ENCODE data around the gene C3orf38. TPM values are rescaled to one million over a fixed set of nuclear protein-coding genes. Genes with fewer than 3 reads are reported as not detected.

Gene C3orf38
- total RNA-seq, 1 donor from 2014 or later: 40.3 TPM

- Mint-ChIP-seq H3K27me3 (no peaks in the 10 kb centered on the region), H3K9me3 (no peaks in the 10 kb centered on the region), H3K4me3 (no peak overlapping the region), H3K4me1 (no peaks in the 10 kb centered on the region), H3K27ac (no peak overlapping the region), H3K36me3 (ENCODE audit: low read depth) (peaks cover 47% of the 10 kb centered on the region)
- intact Hi-C loops (cut with micrococcal nuclease): loop anchor here (2.0 kb wide), 1 partner anchor 17 kb away; the partner anchor contains the start of gene C3orf38
- DNase-seq (no peak), ATAC-seq (ENCODE audit: low read depth) (no peak)
- TF ChIP-seq CTCF (IDR thresholded peaks at IDR 0.05): no peak
- POLR2A ChIA-PET: no interaction called here
- CTCF ChIA-PET: interaction anchor here (1.4 kb wide), 1 partner anchor 49 kb away, joined by 3 read pairs; no protein-coding TSS in a partner anchor
Measured at GRCh38 chr3:88131695-88132094, 18.1 kb upstream of the C3orf38 start.

DNA sequence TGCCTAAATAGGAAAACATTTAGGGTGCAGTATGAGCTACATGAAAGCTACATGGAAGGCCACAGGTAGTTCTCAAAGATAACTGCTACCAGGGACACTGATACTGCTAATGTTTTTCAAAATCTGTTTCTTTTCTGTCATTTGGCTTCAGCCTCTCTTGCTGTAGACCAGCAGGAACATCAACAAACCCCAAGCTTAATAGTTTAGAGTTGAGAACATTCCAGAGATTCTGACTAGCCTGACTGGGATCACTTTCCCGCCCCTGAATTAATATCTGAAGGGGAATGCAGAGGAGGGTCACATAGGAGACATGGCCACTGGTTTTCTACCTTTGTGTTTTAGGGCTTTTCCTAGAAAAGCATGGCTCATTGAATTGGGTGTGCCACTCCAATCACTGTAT is 16.9 kb upstream of the C3orf38 start:
- no peak overlapping the region for H3K27ac Mint-ChIP-seq
- CTCF ChIA-PET: no interaction called here
- no peak for ATAC-seq (ENCODE audit: low read depth)

GRCh38 chr3:88133711-88134263 is 16.0 kb upstream of the C3orf38 start:
- CTCF ChIA-PET: no interaction called here
- POLR2A ChIA-PET: interaction anchor here (0.7 kb wide), 1 partner anchor 21 kb away, joined by 5 read pairs; no protein-coding TSS in a partner anchor

More for the DNA sequence above, 16.9 kb upstream of the C3orf38 start:
- intact Hi-C loops (cut with micrococcal nuclease): no loop called here
- DNase-seq: no peak
- peaks cover 50% of the 10 kb centered on the region for H3K36me3 Mint-ChIP-seq (ENCODE audit: low read depth)
- POLR2A ChIA-PET: no interaction called here
- TF ChIP-seq CTCF (IDR thresholded peaks at IDR 0.05): no peak
- H3K4me3 Mint-ChIP-seq: no peak overlapping the region
- H3K27me3 Mint-ChIP-seq: no peaks in the 10 kb centered on the region
- H3K9me3 Mint-ChIP-seq: no peaks in the 10 kb centered on the region
- H3K4me1 Mint-ChIP-seq: no peaks in the 10 kb centered on the region

GRCh38 chr3:88137836-88138235 is 11.9 kb upstream of the C3orf38 start:
- H3K4me3 Mint-ChIP-seq: no peak overlapping the region
- CTCF ChIA-PET: no interaction called here
- ATAC-seq (ENCODE audit: low read depth) (no peak), DNase-seq (no peak)
- H3K27ac Mint-ChIP-seq: no peak overlapping the region
- no peaks in the 10 kb centered on the region for H3K27me3 Mint-ChIP-seq
- peaks cover 4% of the 10 kb centered on the region for H3K4me1 Mint-ChIP-seq
- POLR2A ChIA-PET: interaction anchor here (1.5 kb wide), 1 partner anchor 12 kb away, joined by 7 read pairs; the partner anchor contains the start of gene C3orf38
- no peak for TF ChIP-seq CTCF (IDR thresholded peaks at IDR 0.05)
- no peaks in the 10 kb centered on the region for H3K9me3 Mint-ChIP-seq
- intact Hi-C loops (cut with micrococcal nuclease): no loop called here
- peaks cover 65% of the 10 kb centered on the region for H3K36me3 Mint-ChIP-seq (ENCODE audit: low read depth)

More at GRCh38 chr3:88133711-88134263, 16.0 kb upstream of the C3orf38 start:
- TF ChIP-seq CTCF (IDR thresholded peaks at IDR 0.05): no peak
- intact Hi-C loops (cut with micrococcal nuclease): no loop called here
- Mint-ChIP-seq H3K27me3 (no peaks in the 10 kb centered on the region), H3K9me3 (no peaks in the 10 kb centered on the region), H3K4me3 (no peak overlapping the region), H3K27ac (no peak overlapping the region), H3K4me1 (no peaks in the 10 kb centered on the region), H3K36me3 (ENCODE audit: low read depth) (peaks cover 54% of the 10 kb centered on the region)
- DNase-seq (no peak), ATAC-seq (ENCODE audit: low read depth) (no peak)

DNA sequence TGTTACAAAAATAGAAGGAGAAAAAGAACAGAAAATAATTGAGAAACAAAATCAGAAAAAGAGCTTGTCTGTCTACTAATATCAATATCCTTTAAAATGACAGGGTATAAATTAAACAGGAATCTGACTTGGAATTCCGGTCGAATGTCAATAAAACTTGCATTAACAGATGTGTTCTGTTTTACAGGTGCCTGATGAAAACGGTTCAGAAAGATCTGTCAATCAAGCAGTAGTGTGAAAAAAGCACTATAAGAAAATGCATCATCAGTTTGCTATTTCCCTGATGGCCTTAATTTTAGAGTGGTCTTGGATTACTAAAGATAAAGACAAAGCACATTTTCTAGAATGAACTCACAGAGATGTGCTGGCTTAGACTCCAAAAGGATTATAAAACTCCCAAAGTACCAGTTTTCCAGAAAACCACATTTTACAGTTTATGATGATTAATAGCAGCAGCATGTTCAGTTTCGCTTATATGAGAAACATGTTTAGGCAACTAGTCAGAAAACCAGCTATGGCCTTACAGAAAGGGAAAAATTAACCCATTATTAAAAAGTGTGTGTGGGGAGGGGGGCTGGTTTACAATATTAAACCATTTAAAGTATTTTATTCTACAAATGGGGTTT is 8.2 kb upstream of the C3orf38 start:
- H3K36me3 Mint-ChIP-seq (ENCODE audit: low read depth): peaks cover 41% of the 10 kb centered on the region
- H3K4me3 Mint-ChIP-seq: no peak overlapping the region
- H3K27me3 Mint-ChIP-seq: no peaks in the 10 kb centered on the region
- H3K4me1 Mint-ChIP-seq: peaks cover 4% of the 10 kb centered on the region
- intact Hi-C loops (cut with micrococcal nuclease): no loop called here
- no peak overlapping the region for H3K27ac Mint-ChIP-seq
- TF ChIP-seq CTCF (IDR thresholded peaks at IDR 0.05): no peak
- POLR2A ChIA-PET: no interaction called here
- DNase-seq: no peak
- no peaks in the 10 kb centered on the region for H3K9me3 Mint-ChIP-seq
- no peak for ATAC-seq (ENCODE audit: low read depth)
- CTCF ChIA-PET: no interaction called here
